Caco-2 (cell line): Measurements from ENCODE around the gene PANK2. TPM values are rescaled to one million over a fixed set of nuclear protein-coding genes. Genes with fewer than 3 reads are reported as not detected.

ENCODE experiments used
- BruUV-seq: library from RNA; stranded (reverse); fragments of 400-500 nt; replicated peaks from 2 replicates; lab custom pipeline; 2021; lab: Mats Ljungman, UMichigan
- CTCF ChIA-PET: fragments of 300-600 bp; sonication (Branson Sonifier 250); formaldehyde crosslinking; loops from one replicate; lab custom pipeline; 2022; ENCODE audit warnings: antibody characterized with exemption; lab: Charles Lee
- POLR2A ChIA-PET: fragments of 300-600 bp; sonication (Branson Sonifier 250); formaldehyde crosslinking; loops from one replicate; lab custom pipeline; 2022; ENCODE audit warnings: antibody characterized with exemption; lab: Charles Lee
- DNase-seq, 2 experiments: peaks; one replicate each; pipeline versions ENCODE4 v3.0.0 to v3.0.0-alpha.2; 2020 to 2022
- H3K27me3 ChIP-seq: replicated peaks from 2 replicates; pipeline ENCODE4 v1.6.0; 2011; ENCODE audit warnings: low read length; ENCODE audit not compliant: control insufficient read depth, insufficient read depth
- H3K36me3 ChIP-seq: 2 replicates; pipeline ENCODE4 v1.5.1; 2011; ENCODE audit warnings: low read length; ENCODE audit not compliant: control insufficient read depth, insufficient read depth
- H3K4me1 ChIP-seq: fragments of 250-450 bp; sonication (Bioruptor Pico); 2 replicates; pipeline ENCODE4 v1.5.1; 2020; ENCODE audit warnings: mild to moderate bottlenecking
- H3K4me3 ChIP-seq: 2 replicates; pipeline ENCODE4 v1.5.1; 2011; ENCODE audit warnings: low read depth, mild to moderate bottlenecking, control low read depth, low read length
- H3K9me3 ChIP-seq: fragments of 250-450 bp; sonication (Bioruptor Pico); 2 replicates; pipeline ENCODE4 v1.5.1; 2020; ENCODE audit warnings: mild to moderate bottlenecking, moderate library complexity
- H3K27ac Mint-ChIP-seq: one replicate; pipeline ENCODE4 v1.8.0; 2022; ENCODE audit warnings: mixed read lengths; ENCODE audit not compliant: unreplicated experiment
- H3K27me3 Mint-ChIP-seq: one replicate; pipeline ENCODE4 v1.8.0; 2022; ENCODE audit warnings: mixed read lengths; ENCODE audit not compliant: insufficient read depth, unreplicated experiment
- H3K36me3 Mint-ChIP-seq: one replicate; pipeline ENCODE4 v1.8.0; 2022; ENCODE audit warnings: mild to moderate bottlenecking, mixed read lengths; ENCODE audit not compliant: insufficient read depth, unreplicated experiment
- H3K4me1 Mint-ChIP-seq: one replicate; pipeline ENCODE4 v1.8.0; 2022; ENCODE audit warnings: low read depth, mixed read lengths; ENCODE audit not compliant: unreplicated experiment
- H3K4me3 Mint-ChIP-seq: one replicate; pipeline ENCODE4 v1.8.0; 2022; ENCODE audit warnings: mild to moderate bottlenecking, moderate library complexity, mixed read lengths; ENCODE audit not compliant: unreplicated experiment
- H3K9me3 Mint-ChIP-seq: one replicate; pipeline ENCODE4 v1.8.0; 2022; ENCODE audit warnings: mixed read lengths; ENCODE audit not compliant: unreplicated experiment
- intact Hi-C: fragments of 100-400 bp; cut with micrococcal nuclease; formaldehyde crosslinking; loops from one replicate; pipeline ENCODE4 v1.10.0; 2022; ENCODE audit not compliant: unreplicated experiment
- total RNA-seq: library from RNA; stranded (reverse); gene quantifications from 2 replicates; pipeline ENCODE4 v1.2.3, GENCODE V29; 2022
- TF ChIP-seq, protein P1 (sequence below), 2 experiments: fragments of 200-600 bp in 1 of 2; IDR thresholded peaks; 1 replicate in 1 of 2; 2 replicates in 1 of 2; pipeline versions ENCODE4 v1.5.1 to v1.8.0; 2011 to 2022; ENCODE audit warnings: antibody characterized with exemption in 1 of 2, control low read depth in 1 of 2, inconsistent platforms in 1 of 2, low read depth in 1 of 2, low read length in 1 of 2, mild to moderate bottlenecking in 1 of 2, moderate library complexity in 1 of 2; ENCODE audit not compliant: insufficient read depth in 1 of 2, severe bottlenecking in 1 of 2, unreplicated experiment in 1 of 2

The PANK2 gene
- total RNA-seq, 1 experiment from 2014 or later, result 58.3 TPM

DNA sequence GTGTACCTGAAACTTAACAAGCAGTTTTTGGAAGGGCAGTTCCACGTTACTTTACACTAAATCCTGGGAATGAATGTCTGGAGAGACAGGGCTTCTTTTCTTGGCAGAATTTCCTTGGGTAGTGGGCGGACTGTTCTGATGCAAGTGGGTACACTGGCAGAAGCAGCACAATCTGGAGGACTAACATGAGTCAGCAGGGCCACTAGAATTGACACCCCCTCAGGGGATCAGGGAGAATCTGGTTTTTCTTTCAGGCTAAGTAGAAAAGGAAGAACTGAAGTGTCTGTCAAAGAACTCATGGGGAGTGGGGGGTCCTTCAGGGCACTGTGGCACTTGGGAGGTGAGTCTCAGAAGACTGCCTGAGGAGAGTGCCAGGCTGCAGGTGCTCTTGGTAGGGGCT is 34.6 kb downstream of the PANK2 start:
- peaks cover 4% of the 10 kb centered on the region for H3K36me3 ChIP-seq
- no TSS peak for BruUV-seq
- intact Hi-C loops, result no loop called here
- ChIA-PET CTCF (no interaction called here), POLR2A (no interaction called here)
- H3K4me1 Mint-ChIP-seq, result peaks cover 22% of the 10 kb centered on the region
- no peak overlapping the region for H3K27ac Mint-ChIP-seq
- H3K27me3 ChIP-seq, result no peaks in the 10 kb centered on the region
- H3K36me3 Mint-ChIP-seq, result peaks cover 92% of the 10 kb centered on the region
- H3K27me3 Mint-ChIP-seq, result no peaks in the 10 kb centered on the region
- H3K9me3 ChIP-seq, result no peaks in the 10 kb centered on the region
- no peaks in the 10 kb centered on the region for H3K9me3 Mint-ChIP-seq
- no peak for DNase-seq
- H3K4me3 Mint-ChIP-seq, result no peak overlapping the region
- 0 out of 2 replicates have a peak, but pooled peaks cover 3% of the 10 kb centered on the region for H3K4me1 ChIP-seq
- TF ChIP-seq, protein P1, sequence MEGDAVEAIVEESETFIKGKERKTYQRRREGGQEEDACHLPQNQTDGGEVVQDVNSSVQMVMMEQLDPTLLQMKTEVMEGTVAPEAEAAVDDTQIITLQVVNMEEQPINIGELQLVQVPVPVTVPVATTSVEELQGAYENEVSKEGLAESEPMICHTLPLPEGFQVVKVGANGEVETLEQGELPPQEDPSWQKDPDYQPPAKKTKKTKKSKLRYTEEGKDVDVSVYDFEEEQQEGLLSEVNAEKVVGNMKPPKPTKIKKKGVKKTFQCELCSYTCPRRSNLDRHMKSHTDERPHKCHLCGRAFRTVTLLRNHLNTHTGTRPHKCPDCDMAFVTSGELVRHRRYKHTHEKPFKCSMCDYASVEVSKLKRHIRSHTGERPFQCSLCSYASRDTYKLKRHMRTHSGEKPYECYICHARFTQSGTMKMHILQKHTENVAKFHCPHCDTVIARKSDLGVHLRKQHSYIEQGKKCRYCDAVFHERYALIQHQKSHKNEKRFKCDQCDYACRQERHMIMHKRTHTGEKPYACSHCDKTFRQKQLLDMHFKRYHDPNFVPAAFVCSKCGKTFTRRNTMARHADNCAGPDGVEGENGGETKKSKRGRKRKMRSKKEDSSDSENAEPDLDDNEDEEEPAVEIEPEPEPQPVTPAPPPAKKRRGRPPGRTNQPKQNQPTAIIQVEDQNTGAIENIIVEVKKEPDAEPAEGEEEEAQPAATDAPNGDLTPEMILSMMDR (IDR thresholded peaks at IDR 0.05; ENCODE audit: insufficient read depth in 1 of 2, low read depth in 1 of 2, low read length in 1 of 2, severe bottlenecking in 1 of 2, unreplicated experiment in 1 of 2), result no peak
- no peak overlapping the region for H3K4me3 ChIP-seq

DNA sequence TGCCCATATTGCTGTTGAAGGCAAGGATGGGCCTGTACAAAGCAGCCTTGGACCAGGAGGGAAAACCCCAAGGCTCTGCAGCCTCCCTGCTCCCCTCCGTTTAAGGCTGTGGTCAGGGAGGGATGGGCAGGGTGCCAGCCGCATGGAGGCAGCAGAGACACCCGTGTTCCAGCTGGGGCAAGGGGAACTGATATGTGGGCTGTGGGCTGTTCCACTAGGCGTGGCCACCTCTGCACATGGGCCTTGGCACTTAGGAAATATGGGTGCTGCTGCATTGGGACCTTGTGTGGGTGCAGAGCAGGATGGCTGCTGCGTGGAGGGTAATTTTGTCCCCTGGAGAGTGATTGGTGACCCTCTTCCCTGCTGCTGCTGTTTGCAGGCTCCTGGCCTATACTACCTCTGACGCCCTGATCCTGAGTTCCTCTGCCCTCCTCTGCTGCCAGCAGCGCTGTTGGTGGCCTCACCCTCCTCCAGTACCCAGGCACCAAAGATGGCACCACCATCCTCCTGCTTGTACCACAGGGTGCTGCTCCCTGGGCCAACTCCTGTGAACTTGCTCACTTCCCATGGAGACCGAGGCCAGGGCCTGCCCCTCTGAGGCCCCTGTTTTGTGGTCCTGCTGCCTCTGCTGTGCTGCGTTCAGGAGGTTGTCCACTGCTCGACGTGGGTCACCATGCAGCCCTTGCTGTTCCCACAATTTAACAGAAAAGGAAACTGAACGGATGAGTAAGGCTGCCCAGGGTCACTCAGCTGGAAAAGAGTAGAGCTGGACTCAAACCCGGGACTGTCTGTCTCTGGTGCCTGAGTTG is 35.3 kb downstream of the PANK2 start:
- ChIA-PET POLR2A (interaction anchor here (0.5 kb wide), 1 partner anchor 33 kb away, joined by 3 read pairs; no protein-coding TSS in a partner anchor), CTCF (no interaction called here)
- Histone ChIP-seq H3K9me3 (no peaks in the 10 kb centered on the region), H3K36me3 (peaks cover 4% of the 10 kb centered on the region), H3K4me1 (0 out of 2 replicates have a peak, but pooled peaks cover 3% of the 10 kb centered on the region), H3K4me3 (no peak overlapping the region), H3K27me3 (no peaks in the 10 kb centered on the region)
- Mint-ChIP-seq H3K4me1 (peaks cover 22% of the 10 kb centered on the region), H3K4me3 (no peak overlapping the region), H3K27me3 (no peaks in the 10 kb centered on the region), H3K36me3 (peaks cover 93% of the 10 kb centered on the region), H3K27ac (peak overlapping the region; percentile 42), H3K9me3 (no peaks in the 10 kb centered on the region)
- BruUV-seq, result no TSS peak
- intact Hi-C loops, result no loop called here
- TF ChIP-seq, protein P1 (IDR thresholded peaks at IDR 0.05; ENCODE audit: insufficient read depth in 1 of 2, low read depth in 1 of 2, low read length in 1 of 2, severe bottlenecking in 1 of 2, unreplicated experiment in 1 of 2), result no peak
- DNase-seq, result no peak

DNA sequence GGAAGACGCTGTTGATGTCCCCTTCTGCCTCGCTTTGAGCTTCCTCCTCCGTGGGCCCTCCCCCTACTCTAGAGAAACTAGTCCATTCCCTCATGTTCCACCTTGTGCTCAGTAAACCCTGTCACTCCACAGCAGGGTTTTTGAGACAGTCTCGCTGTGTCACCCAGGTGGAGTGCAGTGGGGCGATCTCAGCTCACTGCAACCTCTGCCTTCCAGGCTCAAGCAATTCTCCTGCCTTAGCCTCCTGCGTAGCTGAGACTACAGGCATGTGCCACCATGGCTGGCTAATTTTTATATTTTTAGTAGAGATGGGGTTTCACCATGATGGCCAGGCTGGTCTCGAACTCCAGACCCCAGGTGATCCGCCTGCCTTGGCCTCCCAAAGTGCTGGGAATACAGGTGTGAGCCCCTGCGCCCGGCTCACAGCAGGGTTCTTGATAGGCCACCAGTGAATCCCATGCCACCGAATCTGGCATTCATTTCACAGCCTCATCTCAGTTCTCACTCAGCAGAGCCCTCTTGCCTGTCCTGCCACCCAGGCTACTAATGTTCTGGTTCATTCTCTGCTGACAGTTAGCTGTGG is 36.0 kb downstream of the PANK2 start:
- H3K4me1 Mint-ChIP-seq, result peaks cover 22% of the 10 kb centered on the region
- H3K4me3 Mint-ChIP-seq, result no peak overlapping the region
- Histone ChIP-seq H3K27me3 (no peaks in the 10 kb centered on the region), H3K9me3 (no peaks in the 10 kb centered on the region), H3K4me1 (0 out of 2 replicates have a peak, but pooled peaks cover 3% of the 10 kb centered on the region), H3K36me3 (peaks cover 4% of the 10 kb centered on the region), H3K4me3 (no peak overlapping the region)
- CTCF ChIA-PET, result no interaction called here
- H3K27ac Mint-ChIP-seq, result peak overlapping the region; percentile 42
- intact Hi-C loops, result no loop called here
- TF ChIP-seq, protein P1 (IDR thresholded peaks at IDR 0.05; ENCODE audit: insufficient read depth in 1 of 2, low read depth in 1 of 2, low read length in 1 of 2, severe bottlenecking in 1 of 2, unreplicated experiment in 1 of 2), result no peak
- H3K27me3 Mint-ChIP-seq, result no peaks in the 10 kb centered on the region
- DNase-seq, result no peak
- BruUV-seq, result no TSS peak
- POLR2A ChIA-PET, result interaction anchor here (0.5 kb wide), 1 partner anchor 33 kb away, joined by 3 read pairs; no protein-coding TSS in a partner anchor
- no peaks in the 10 kb centered on the region for H3K9me3 Mint-ChIP-seq
- peaks cover 97% of the 10 kb centered on the region for H3K36me3 Mint-ChIP-seq
